GM23338 (cell line): ENCODE results near the gene SCN11A. TPM values are rescaled to one million over a fixed set of nuclear protein-coding genes. Genes with fewer than 3 reads are reported as not detected.

ENCODE experiments used
- ATAC-seq: fragments of 200-7000 bp; cut with Tn5 transposase; 3 replicates; pipeline ENCODE4 v1.9.1; 2020
- DNase-seq: peaks from one replicate; pipeline ENCODE4 v3.0.0-alpha.2; 2015; ENCODE audit warnings: low spot score
- H2AFZ ChIP-seq: fragments of 200-600 bp; sonication (generic); 2 replicates; pipeline ENCODE4 v1.8.0; 2016; ENCODE audit warnings: antibody characterized with exemption, mild to moderate bottlenecking, moderate library complexity
- H3F3A ChIP-seq: fragments of 200-600 bp; sonication (generic); replicated peaks from 2 replicates; pipeline ENCODE4 v1.8.0; 2017; ENCODE audit warnings: antibody characterized with exemption, mixed run types, low read depth
- H3K27ac ChIP-seq: fragments of 200-600 bp; sonication (generic); 2 replicates; pipeline ENCODE4 v1.6.1; 2016; ENCODE audit warnings: low read depth
- H3K27me3 ChIP-seq: fragments of 200-600 bp; sonication (generic); 2 replicates; pipeline ENCODE4 v1.8.0; 2016; ENCODE audit warnings: mild to moderate bottlenecking, mixed run types, moderate library complexity; ENCODE audit not compliant: insufficient read depth
- H3K36me3 ChIP-seq: fragments of 200-600 bp; sonication (generic); 2 replicates; pipeline ENCODE4 v1.8.0; 2016; ENCODE audit warnings: mild to moderate bottlenecking; ENCODE audit not compliant: insufficient read depth
- H3K4me1 ChIP-seq: fragments of 200-600 bp; sonication (generic); 2 replicates; pipeline ENCODE4 v1.8.0; 2016; ENCODE audit warnings: mild to moderate bottlenecking, moderate library complexity; ENCODE audit not compliant: insufficient read depth
- H3K4me2 ChIP-seq: fragments of 200-600 bp; sonication (generic); 2 replicates; pipeline ENCODE4 v1.7.1; 2017; ENCODE audit warnings: mixed run types
- H3K4me3 ChIP-seq: fragments of 200-600 bp; sonication (generic); 2 replicates; pipeline ENCODE4 v1.6.1; 2016; ENCODE audit warnings: mixed run types
- H3K79me2 ChIP-seq: fragments of 200-600 bp; sonication (generic); replicated peaks from 2 replicates; pipeline ENCODE4 v1.8.0; 2017; ENCODE audit warnings: mild to moderate bottlenecking; ENCODE audit not compliant: insufficient read depth
- H3K9me2 ChIP-seq: fragments of 200-600 bp; sonication (generic); 2 replicates; pipeline ENCODE4 v1.8.0; 2017; ENCODE audit not compliant: insufficient read depth
- H4K20me1 ChIP-seq: fragments of 200-600 bp; sonication (generic); replicated peaks from 2 replicates; pipeline ENCODE4 v1.8.0; 2017; ENCODE audit warnings: mild to moderate bottlenecking; ENCODE audit not compliant: insufficient read depth
- H3K27ac Mint-ChIP-seq: 2 replicates; pipeline ENCODE4 v1.8.0; 2020; ENCODE audit warnings: inconsistent platforms, mild to moderate bottlenecking, moderate library complexity, mixed read lengths
- H3K27me3 Mint-ChIP-seq: 3 replicates; pipeline ENCODE4 v1.8.0; 2022; ENCODE audit warnings: low read depth, mild to moderate bottlenecking, moderate library complexity, mixed read lengths, inconsistent platforms; ENCODE audit not compliant: insufficient read depth, poor library complexity
- H3K36me3 Mint-ChIP-seq: 3 replicates; pipeline ENCODE4 v1.8.0; 2021; ENCODE audit warnings: low read depth, mild to moderate bottlenecking, inconsistent platforms, moderate library complexity, mixed read lengths
- H3K4me1 Mint-ChIP-seq: 3 replicates; pipeline ENCODE4 v1.8.0; 2020; ENCODE audit warnings: mild to moderate bottlenecking, inconsistent platforms, mixed read lengths
- H3K4me3 Mint-ChIP-seq: 3 replicates; pipeline ENCODE4 v1.8.0; 2021; ENCODE audit warnings: moderate library complexity, mild to moderate bottlenecking, inconsistent platforms, mixed read lengths
- H3K9me3 Mint-ChIP-seq: 3 replicates; pipeline ENCODE4 v1.8.0; 2020; ENCODE audit warnings: moderate library complexity, mild to moderate bottlenecking, inconsistent platforms, mixed read lengths
- CREB1 ChIP-seq: fragments of 250-450 bp; sonication (Bioruptor Pico); IDR thresholded peaks from 2 replicates; pipeline ENCODE4 v1.5.0; 2020; ENCODE audit warnings: low read depth, mild to moderate bottlenecking, moderate library complexity
- EZH2 ChIP-seq: fragments of 200-600 bp; sonication (generic); IDR thresholded peaks from one replicate; pipeline ENCODE4 v1.8.0; 2017; ENCODE audit warnings: antibody characterized with exemption, mild to moderate bottlenecking, low read depth; ENCODE audit not compliant: unreplicated experiment
- EZH2phosphoT487 ChIP-seq: fragments of 200-600 bp; sonication (generic); IDR thresholded peaks from one replicate; pipeline ENCODE4 v1.8.1; 2018; ENCODE audit warnings: antibody characterized with exemption; ENCODE audit not compliant: unreplicated experiment
- JUNB ChIP-seq: IDR thresholded peaks from one replicate; pipeline ENCODE4 v1.6.1; 2016; ENCODE audit warnings: antibody characterized with exemption; ENCODE audit not compliant: unreplicated experiment
- NANOG ChIP-seq: IDR thresholded peaks from 2 replicates; pipeline ENCODE4 v1.6.1; 2016; ENCODE audit warnings: antibody characterized with exemption, borderline replicate concordance
- POLR2AphosphoS5 ChIP-seq: IDR thresholded peaks from 2 replicates; pipeline ENCODE4 v1.6.1; 2016; ENCODE audit warnings: antibody characterized with exemption, low read depth
- STAT1 ChIP-seq: IDR thresholded peaks from one replicate; pipeline ENCODE4 v1.6.1; 2016; ENCODE audit warnings: antibody characterized with exemption; ENCODE audit not compliant: unreplicated experiment
- ZNF114 ChIP-seq: fragments of 250-450 bp; sonication (Bioruptor Pico); IDR thresholded peaks from 2 replicates; pipeline ENCODE4 v1.5.0; 2020; ENCODE audit warnings: mild to moderate bottlenecking, moderate library complexity
- ZNF331 ChIP-seq: fragments of 250-450 bp; sonication (Bioruptor Pico); IDR thresholded peaks from 2 replicates; pipeline ENCODE4 v1.5.0; 2020; ENCODE audit warnings: low read depth, mild to moderate bottlenecking, moderate library complexity
- polyA plus RNA-seq: library from polyadenylated mRNA; unstranded; fragments of >200 nt; fragmentation: Nextera tagmentation; extraction: Ambion mirVana; gene quantifications from 2 replicates; pipeline ENCODE4 v1.2.1, GENCODE V29; 2016
- total RNA-seq: library from RNA; depleted of rRNA; stranded (reverse); fragments of >200 nt; shearing (Covaris generic); gene quantifications from 2 replicates; pipeline ENCODE4 v1.2.3, GENCODE V29; 2014
- TF ChIP-seq, protein P1 (sequence below), 2 experiments: fragments of 200-600 bp in 1 of 2; sonication (generic) in 1 of 2; conservative IDR thresholded peaks; 2 replicates each; pipeline versions ENCODE4 v1.5.1 to v1.6.1; 2016 to 2017; ENCODE audit warnings: antibody characterized with exemption in 2 of 2, low read depth in 2 of 2, mild to moderate bottlenecking in 2 of 2, moderate library complexity in 1 of 2
- TF ChIP-seq, protein P2 (sequence below): IDR thresholded peaks from one replicate; pipeline ENCODE4 v1.6.1; 2018; ENCODE audit warnings: antibody characterized with exemption; ENCODE audit not compliant: unreplicated experiment
- TF ChIP-seq, protein P3 (sequence below): IDR thresholded peaks from 2 replicates; pipeline ENCODE4 v1.6.1; 2016; ENCODE audit warnings: antibody characterized with exemption

The SCN11A gene
- total and polyA plus RNA-seq, 2 experiments from 2014 or later: 0.05 to 0.14 TPM

DNA sequence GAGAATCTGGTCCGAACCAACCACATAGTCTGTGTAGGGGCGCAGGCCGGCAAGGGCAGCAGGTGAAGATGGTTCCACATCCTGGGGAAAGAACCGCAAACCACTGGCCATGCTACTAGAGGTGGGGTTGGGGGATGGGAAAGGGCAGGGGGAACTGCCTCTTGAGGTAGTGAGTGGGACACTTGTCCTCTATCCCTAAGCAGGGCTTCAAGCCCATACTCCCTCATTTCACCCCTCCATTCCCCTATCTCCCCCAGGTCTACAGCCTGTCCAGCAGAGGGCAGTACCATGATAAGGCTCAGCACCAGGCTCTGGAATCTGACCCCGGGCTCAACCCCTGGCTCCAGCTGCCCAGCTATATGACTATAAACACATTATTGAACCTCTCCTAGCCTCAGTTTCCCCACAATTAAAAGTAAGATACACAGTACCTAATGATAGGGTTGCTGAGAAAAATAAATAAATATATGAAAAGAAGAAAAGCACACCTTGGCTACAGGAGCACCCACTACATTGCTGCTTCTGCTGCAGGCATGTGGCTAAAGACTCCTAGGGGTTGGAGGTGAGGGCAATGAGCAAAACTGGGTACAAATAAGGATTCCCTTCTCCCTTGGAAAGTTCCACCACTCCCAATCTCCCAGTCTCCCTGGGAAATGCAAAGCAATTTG lies 49.4 kb upstream of the SCN11A start:
- Histone ChIP-seq H3F3A (no peaks in the 10 kb centered on the region), H3K79me2 (peaks cover 4% of the 10 kb centered on the region), H3K36me3 (no peaks in the 10 kb centered on the region), H3K4me3 (no peak overlapping the region), H3K27me3 (no peaks in the 10 kb centered on the region), H3K4me1 (no peaks in the 10 kb centered on the region), H3K4me2 (no peak overlapping the region), H3K9me2 (no peaks in the 10 kb centered on the region), H4K20me1 (peaks cover 12% of the 10 kb centered on the region), H3K27ac (no peak overlapping the region), H2AFZ (no peak overlapping the region)
- peak; percentile 77 for DNase-seq
- H3K36me3 Mint-ChIP-seq: peaks cover 20% of the 10 kb centered on the region
- H3K4me1 Mint-ChIP-seq: peaks cover 17% of the 10 kb centered on the region
- no peaks in the 10 kb centered on the region for H3K9me3 Mint-ChIP-seq
- TF ChIP-seq JUNB (no peak), EZH2phosphoT487 (no peak), NANOG (no peak)
- TF ChIP-seq, protein P1, sequence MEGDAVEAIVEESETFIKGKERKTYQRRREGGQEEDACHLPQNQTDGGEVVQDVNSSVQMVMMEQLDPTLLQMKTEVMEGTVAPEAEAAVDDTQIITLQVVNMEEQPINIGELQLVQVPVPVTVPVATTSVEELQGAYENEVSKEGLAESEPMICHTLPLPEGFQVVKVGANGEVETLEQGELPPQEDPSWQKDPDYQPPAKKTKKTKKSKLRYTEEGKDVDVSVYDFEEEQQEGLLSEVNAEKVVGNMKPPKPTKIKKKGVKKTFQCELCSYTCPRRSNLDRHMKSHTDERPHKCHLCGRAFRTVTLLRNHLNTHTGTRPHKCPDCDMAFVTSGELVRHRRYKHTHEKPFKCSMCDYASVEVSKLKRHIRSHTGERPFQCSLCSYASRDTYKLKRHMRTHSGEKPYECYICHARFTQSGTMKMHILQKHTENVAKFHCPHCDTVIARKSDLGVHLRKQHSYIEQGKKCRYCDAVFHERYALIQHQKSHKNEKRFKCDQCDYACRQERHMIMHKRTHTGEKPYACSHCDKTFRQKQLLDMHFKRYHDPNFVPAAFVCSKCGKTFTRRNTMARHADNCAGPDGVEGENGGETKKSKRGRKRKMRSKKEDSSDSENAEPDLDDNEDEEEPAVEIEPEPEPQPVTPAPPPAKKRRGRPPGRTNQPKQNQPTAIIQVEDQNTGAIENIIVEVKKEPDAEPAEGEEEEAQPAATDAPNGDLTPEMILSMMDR (conservative IDR thresholded peaks at IDR 0.05; ENCODE audit: low read depth in 2 of 2): peak; percentile 87 to 89
- TF ChIP-seq, protein P2, sequence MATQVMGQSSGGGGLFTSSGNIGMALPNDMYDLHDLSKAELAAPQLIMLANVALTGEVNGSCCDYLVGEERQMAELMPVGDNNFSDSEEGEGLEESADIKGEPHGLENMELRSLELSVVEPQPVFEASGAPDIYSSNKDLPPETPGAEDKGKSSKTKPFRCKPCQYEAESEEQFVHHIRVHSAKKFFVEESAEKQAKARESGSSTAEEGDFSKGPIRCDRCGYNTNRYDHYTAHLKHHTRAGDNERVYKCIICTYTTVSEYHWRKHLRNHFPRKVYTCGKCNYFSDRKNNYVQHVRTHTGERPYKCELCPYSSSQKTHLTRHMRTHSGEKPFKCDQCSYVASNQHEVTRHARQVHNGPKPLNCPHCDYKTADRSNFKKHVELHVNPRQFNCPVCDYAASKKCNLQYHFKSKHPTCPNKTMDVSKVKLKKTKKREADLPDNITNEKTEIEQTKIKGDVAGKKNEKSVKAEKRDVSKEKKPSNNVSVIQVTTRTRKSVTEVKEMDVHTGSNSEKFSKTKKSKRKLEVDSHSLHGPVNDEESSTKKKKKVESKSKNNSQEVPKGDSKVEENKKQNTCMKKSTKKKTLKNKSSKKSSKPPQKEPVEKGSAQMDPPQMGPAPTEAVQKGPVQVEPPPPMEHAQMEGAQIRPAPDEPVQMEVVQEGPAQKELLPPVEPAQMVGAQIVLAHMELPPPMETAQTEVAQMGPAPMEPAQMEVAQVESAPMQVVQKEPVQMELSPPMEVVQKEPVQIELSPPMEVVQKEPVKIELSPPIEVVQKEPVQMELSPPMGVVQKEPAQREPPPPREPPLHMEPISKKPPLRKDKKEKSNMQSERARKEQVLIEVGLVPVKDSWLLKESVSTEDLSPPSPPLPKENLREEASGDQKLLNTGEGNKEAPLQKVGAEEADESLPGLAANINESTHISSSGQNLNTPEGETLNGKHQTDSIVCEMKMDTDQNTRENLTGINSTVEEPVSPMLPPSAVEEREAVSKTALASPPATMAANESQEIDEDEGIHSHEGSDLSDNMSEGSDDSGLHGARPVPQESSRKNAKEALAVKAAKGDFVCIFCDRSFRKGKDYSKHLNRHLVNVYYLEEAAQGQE: no peak
- no peak overlapping the region for H3K4me3 Mint-ChIP-seq
- H3K27ac Mint-ChIP-seq: no peak overlapping the region
- peaks cover 7% of the 10 kb centered on the region for H3K27me3 Mint-ChIP-seq
- ATAC-seq: peak; percentile 89

DNA sequence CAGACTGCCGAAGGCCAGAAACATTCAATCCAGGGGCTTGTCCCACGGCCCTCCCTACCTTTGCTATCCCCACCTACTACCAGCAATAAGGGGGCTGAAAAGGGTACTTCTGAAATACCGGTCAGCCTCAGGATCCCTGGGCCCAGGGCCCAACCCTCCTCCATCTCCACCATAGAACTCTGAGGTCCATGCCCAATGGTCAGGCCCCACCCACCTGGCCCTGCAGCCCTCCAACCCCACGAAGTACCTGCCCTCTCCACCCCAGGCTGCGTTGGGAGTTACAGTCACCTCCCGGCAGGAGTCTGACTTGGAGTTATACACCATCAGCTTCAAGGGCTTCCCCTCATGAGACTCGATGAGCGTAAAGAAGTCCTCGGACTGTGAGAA lies 48.7 kb upstream of the SCN11A start:
- H3K9me3 Mint-ChIP-seq: no peaks in the 10 kb centered on the region
- ATAC-seq (no peak), DNase-seq (no peak)
- Histone ChIP-seq H4K20me1 (peaks cover 6% of the 10 kb centered on the region; the same call in 1 of the 2 replicates), H3K9me2 (no peaks in the 10 kb centered on the region), H3K27me3 (no peaks in the 10 kb centered on the region), H3K79me2 (peaks cover 4% of the 10 kb centered on the region), H3K27ac (no peak overlapping the region), H3K4me2 (no peak overlapping the region), H3F3A (no peaks in the 10 kb centered on the region), H3K36me3 (no peaks in the 10 kb centered on the region), H2AFZ (no peak overlapping the region), H3K4me1 (no peaks in the 10 kb centered on the region), H3K4me3 (no peak overlapping the region)
- no peak overlapping the region for H3K27ac Mint-ChIP-seq
- peaks cover 23% of the 10 kb centered on the region for H3K36me3 Mint-ChIP-seq
- H3K4me3 Mint-ChIP-seq: no peak overlapping the region
- peaks cover 4% of the 10 kb centered on the region for H3K27me3 Mint-ChIP-seq
- peaks cover 11% of the 10 kb centered on the region for H3K4me1 Mint-ChIP-seq
- TF ChIP-seq, protein P2: no peak
- TF ChIP-seq STAT1 (no peak), NANOG (no peak), EZH2 (no peak), EZH2phosphoT487 (no peak), ZNF331 (CRISPR knock-in tag) (no peak), POLR2AphosphoS5 (no peak), JUNB (no peak), ZNF114 (CRISPR knock-in tag) (no peak), CREB1 (CRISPR knock-in tag) (no peak)
- TF ChIP-seq, protein P3, sequence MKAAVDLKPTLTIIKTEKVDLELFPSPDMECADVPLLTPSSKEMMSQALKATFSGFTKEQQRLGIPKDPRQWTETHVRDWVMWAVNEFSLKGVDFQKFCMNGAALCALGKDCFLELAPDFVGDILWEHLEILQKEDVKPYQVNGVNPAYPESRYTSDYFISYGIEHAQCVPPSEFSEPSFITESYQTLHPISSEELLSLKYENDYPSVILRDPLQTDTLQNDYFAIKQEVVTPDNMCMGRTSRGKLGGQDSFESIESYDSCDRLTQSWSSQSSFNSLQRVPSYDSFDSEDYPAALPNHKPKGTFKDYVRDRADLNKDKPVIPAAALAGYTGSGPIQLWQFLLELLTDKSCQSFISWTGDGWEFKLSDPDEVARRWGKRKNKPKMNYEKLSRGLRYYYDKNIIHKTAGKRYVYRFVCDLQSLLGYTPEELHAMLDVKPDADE: no peak
